Lung (tissue), 12 donors: Measurements from ENCODE around the gene PIBF1. TPM values are rescaled to one million over a fixed set of nuclear protein-coding genes. Genes with fewer than 3 reads are reported as not detected.

Source experiments
- ATAC-seq: fragments of 200-7000 bp; cut with Tn5 transposase; one replicate; pipeline ENCODE4 v1.9.1; 2020; ENCODE audit warnings: moderate number of reproducible peaks; ENCODE audit not compliant: insufficient read depth, low FRiP score
- DNase-seq, 3 donors: peaks; one replicate each; pipeline ENCODE4 v3.0.0-alpha.2; 2013 to 2017
- H3K27ac ChIP-seq, 2 donors: one replicate each; pipeline ENCODE4 v1.5.1; 2013; ENCODE audit warnings: mild to moderate bottlenecking in 2 of 2, moderate library complexity in 2 of 2, control low read depth in 1 of 2, inconsistent platforms in 1 of 2, low read depth in 1 of 2, low read length in 1 of 2
- H3K27me3 ChIP-seq, 3 donors: one replicate each; pipeline ENCODE4 v1.5.1; 2013; ENCODE audit warnings: low read length in 2 of 3; ENCODE audit not compliant: control insufficient read depth in 3 of 3, insufficient read depth in 3 of 3
- H3K36me3 ChIP-seq, 4 donors: one replicate each; pipeline ENCODE4 v1.5.1; 2013; ENCODE audit warnings: low read length in 4 of 4, mild to moderate bottlenecking in 1 of 4, moderate library complexity in 1 of 4; ENCODE audit not compliant: control insufficient read depth in 4 of 4, insufficient read depth in 4 of 4
- H3K4me1 ChIP-seq, 5 donors: one replicate each; pipeline ENCODE4 v1.5.1; 2013; ENCODE audit warnings: low read length in 5 of 5, mild to moderate bottlenecking in 2 of 5, moderate library complexity in 1 of 5; ENCODE audit not compliant: control insufficient read depth in 5 of 5, insufficient read depth in 5 of 5
- H3K4me3 ChIP-seq: one replicate; pipeline ENCODE4 v1.5.1; 2013; ENCODE audit warnings: mild to moderate bottlenecking, control low read depth, moderate library complexity
- H3K9ac ChIP-seq, 2 donors: one replicate each; pipeline ENCODE4 v1.5.1; 2013; ENCODE audit warnings: low read length in 2 of 2, control low read depth in 1 of 2; ENCODE audit not compliant: insufficient read depth in 1 of 2
- H3K9me3 ChIP-seq, 4 donors: one replicate each; pipeline ENCODE4 v1.5.1; 2013; ENCODE audit warnings: low read length in 3 of 4, mild to moderate bottlenecking in 1 of 4, moderate library complexity in 1 of 4; ENCODE audit not compliant: control insufficient read depth in 4 of 4, insufficient read depth in 3 of 4
- WGBS, 2 donors: extraction: QIAGEN DNeasy Blood & Tissue Kit; methylation state at CpG; one replicate each; pipeline ENCODE4 v1.1.7; 2013; 5-methylcytosine and 5-hydroxymethylcytosine counted together
- polyA plus RNA-seq, 2 donors: library from polyadenylated mRNA; stranded (reverse); fragments of 200-250 nt; gene quantifications; one replicate each; pipeline ENCODE4 v1.2.1, GENCODE V29; 2013
- total RNA-seq, 2 donors: library from RNA; depleted of rRNA in 1 of 2; stranded (reverse); fragments of >200 nt in 1 of 2; gene quantifications; one replicate each; pipeline ENCODE4 v1.2.1, GENCODE V29; 2014 to 2021
- TF ChIP-seq, protein P1 (sequence below): IDR thresholded peaks from 2 replicates; pipeline ENCODE4 v1.5.1; 2012; ENCODE audit warnings: mild to moderate bottlenecking; ENCODE audit errors: control extremely low read depth, extremely low read depth
- donor health status: control.
- donor health status: control.
- donor health status: Bipolar disorder and iron deficiency.
- donor health status: healthy.
- donor health status: DM: yes; HTN: yes; CAD: no.

PIBF1 gene
- total and polyA plus RNA-seq, 4 donors: 8.4 to 61.1 (median 25.6) TPM

GRCh38 chr13:72864142-72865011, 82.4 kb downstream of the PIBF1 start:
- H3K4me3 ChIP-seq: no peak overlapping the region
- DNase-seq: peak in 2 of 3 donors; percentile 59 to 75
- 84 to 94% methylated on average over 9 of the region's 9 CpGs for WGBS, 2 donors
- no peak overlapping the region for H3K27ac ChIP-seq
- TF ChIP-seq, protein P1, sequence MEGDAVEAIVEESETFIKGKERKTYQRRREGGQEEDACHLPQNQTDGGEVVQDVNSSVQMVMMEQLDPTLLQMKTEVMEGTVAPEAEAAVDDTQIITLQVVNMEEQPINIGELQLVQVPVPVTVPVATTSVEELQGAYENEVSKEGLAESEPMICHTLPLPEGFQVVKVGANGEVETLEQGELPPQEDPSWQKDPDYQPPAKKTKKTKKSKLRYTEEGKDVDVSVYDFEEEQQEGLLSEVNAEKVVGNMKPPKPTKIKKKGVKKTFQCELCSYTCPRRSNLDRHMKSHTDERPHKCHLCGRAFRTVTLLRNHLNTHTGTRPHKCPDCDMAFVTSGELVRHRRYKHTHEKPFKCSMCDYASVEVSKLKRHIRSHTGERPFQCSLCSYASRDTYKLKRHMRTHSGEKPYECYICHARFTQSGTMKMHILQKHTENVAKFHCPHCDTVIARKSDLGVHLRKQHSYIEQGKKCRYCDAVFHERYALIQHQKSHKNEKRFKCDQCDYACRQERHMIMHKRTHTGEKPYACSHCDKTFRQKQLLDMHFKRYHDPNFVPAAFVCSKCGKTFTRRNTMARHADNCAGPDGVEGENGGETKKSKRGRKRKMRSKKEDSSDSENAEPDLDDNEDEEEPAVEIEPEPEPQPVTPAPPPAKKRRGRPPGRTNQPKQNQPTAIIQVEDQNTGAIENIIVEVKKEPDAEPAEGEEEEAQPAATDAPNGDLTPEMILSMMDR: no peak
- peaks cover 0 to 5% (median 2%) of the 10 kb centered on the region in 4 donors for H3K36me3 ChIP-seq
- H3K9ac ChIP-seq: no peak overlapping the region
- peaks cover 0 to 6% (median 0%) of the 10 kb centered on the region in 5 donors for H3K4me1 ChIP-seq
- no peaks in the 10 kb centered on the region for H3K9me3 ChIP-seq
- no peaks in the 10 kb centered on the region for H3K27me3 ChIP-seq
- ATAC-seq: no peak

GRCh38 chr13:72868229-72868628, 86.3 kb downstream of the PIBF1 start:
- TF ChIP-seq, protein P1: no peak
- no peak for DNase-seq
- H3K4me1 ChIP-seq: peaks cover 0 to 6% (median 0%) of the 10 kb centered on the region in 5 donors
- WGBS, 2 donors: 93 to 100% methylated on average over 1 of the region's 1 CpG
- H3K9ac ChIP-seq: no peak overlapping the region
- no peaks in the 10 kb centered on the region for H3K9me3 ChIP-seq
- no peak overlapping the region for H3K4me3 ChIP-seq
- no peak for ATAC-seq
- H3K36me3 ChIP-seq: peaks cover 0 to 3% (median 2%) of the 10 kb centered on the region in 4 donors
- H3K27ac ChIP-seq: no peak overlapping the region
- H3K27me3 ChIP-seq: no peaks in the 10 kb centered on the region

GRCh38 chr13:72875233-72875632, 93.3 kb downstream of the PIBF1 start:
- DNase-seq: no peak
- no peak for ATAC-seq
- H3K9ac ChIP-seq: no peak overlapping the region
- 72 to 75% methylated on average over 2 of the region's 2 CpGs for WGBS, 2 donors
- peaks cover 0 to 2% (median 0%) of the 10 kb centered on the region in 4 donors for H3K9me3 ChIP-seq
- H3K27me3 ChIP-seq: no peaks in the 10 kb centered on the region
- H3K36me3 ChIP-seq: peaks cover 0 to 21% (median 1%) of the 10 kb centered on the region in 4 donors
- H3K4me3 ChIP-seq: no peak overlapping the region
- TF ChIP-seq, protein P1: no peak
- H3K27ac ChIP-seq: no peak overlapping the region
- H3K4me1 ChIP-seq: no peaks in the 10 kb centered on the region
